SK-N-SH (cell line): ENCODE data around the gene MAP3K9. TPM values are rescaled to one million over a fixed set of nuclear protein-coding genes. Genes with fewer than 3 reads are reported as not detected.

Source experiments
- CTCF ChIA-PET: fragments of 300-600, 350-600 bp; formaldehyde crosslinking; extraction: SDS; loops from one replicate; lab custom pipeline; 2021; lab: Yijun Ruan, JAX
- POLR2A ChIA-PET: fragments of 350-600 bp; sonication (Branson Sonifier 250); formaldehyde crosslinking; extraction: SDS; loops from one replicate; lab custom pipeline; 2020; ENCODE audit warnings: antibody characterized with exemption, inconsistent platforms; lab: Yijun Ruan, JAX
- DNase-seq: peaks from one replicate; pipeline ENCODE4 v3.0.0; 2012
- H2AFZ ChIP-seq: fragments of 200-600 bp; sonication (generic); 2 replicates; pipeline ENCODE4 v1.8.1; 2016; ENCODE audit warnings: antibody characterized with exemption, mild to moderate bottlenecking, low read depth
- H3F3A ChIP-seq: fragments of 200-600 bp; sonication (generic); replicated peaks from 2 replicates; pipeline ENCODE3; 2016; ENCODE audit warnings: antibody characterized with exemption, mild to moderate bottlenecking; ENCODE audit not compliant: insufficient read depth
- H3K27ac ChIP-seq, 2 experiments: fragments of 200-500 bp in 1 of 2; fragments of 200-600 bp in 1 of 2; sonication (Bioruptor generic) in 1 of 2; sonication (generic), shearing (Covaris generic) in 1 of 2; 2 replicates each; pipeline versions ENCODE4 v1.5.1 to v1.6.1; 2014 to 2016; ENCODE audit warnings: low read depth in 2 of 2, inconsistent platforms in 1 of 2, low read length in 1 of 2, mild to moderate bottlenecking in 1 of 2, mixed read lengths in 1 of 2
- H3K27me3 ChIP-seq: fragments of 200-600 bp; sonication (generic), shearing (Covaris generic); 2 replicates; pipeline ENCODE4 v1.6.1; 2016; ENCODE audit warnings: mixed run types; ENCODE audit not compliant: insufficient read depth
- H3K36me3 ChIP-seq, 2 experiments: fragments of 200-500 bp in 1 of 2; fragments of 200-600 bp in 1 of 2; sonication (Bioruptor generic) in 1 of 2; sonication (generic) in 1 of 2; replicated peaks in 1 of 2; 2 replicates each; pipeline versions ENCODE3 to v1.5.1; 2014 to 2016; ENCODE audit warnings: low read length in 1 of 2, mild to moderate bottlenecking in 1 of 2; ENCODE audit not compliant: insufficient read depth in 2 of 2, control insufficient read depth in 1 of 2
- H3K4me1 ChIP-seq, 2 experiments: fragments of 200-500 bp in 1 of 2; fragments of 200-600 bp in 1 of 2; sonication (Bioruptor generic) in 1 of 2; sonication (generic), shearing (Covaris generic) in 1 of 2; 2 replicates each; pipeline versions ENCODE4 v1.5.1 to v1.6.1; 2014 to 2016; ENCODE audit warnings: low read depth in 1 of 2, low read length in 1 of 2, mixed run types in 1 of 2; ENCODE audit not compliant: insufficient read depth in 2 of 2, control insufficient read depth in 1 of 2
- H3K4me2 ChIP-seq: fragments of 200-600 bp; sonication (generic), shearing (Covaris generic); 2 replicates; pipeline ENCODE4 v1.6.1; 2017; ENCODE audit warnings: mixed run types
- H3K4me3 ChIP-seq, 2 experiments: fragments of 200-500 bp in 1 of 2; fragments of 200-600 bp in 1 of 2; sonication (Bioruptor generic) in 1 of 2; sonication (generic), shearing (Covaris generic) in 1 of 2; 2 replicates each; pipeline versions ENCODE4 v1.5.1 to v1.8.1; 2014 to 2016; ENCODE audit warnings: low read depth in 2 of 2, inconsistent platforms in 1 of 2, low read length in 1 of 2, mild to moderate bottlenecking in 1 of 2, mixed read lengths in 1 of 2, moderate library complexity in 1 of 2
- H3K79me2 ChIP-seq: fragments of 200-600 bp; sonication (generic); 2 replicates; pipeline ENCODE4 v1.8.1; 2017; ENCODE audit warnings: mild to moderate bottlenecking; ENCODE audit not compliant: insufficient read depth
- H3K9ac ChIP-seq: fragments of 200-600 bp; sonication (generic); 2 replicates; pipeline ENCODE4 v1.6.1; 2017; ENCODE audit warnings: mixed run types
- H3K9me2 ChIP-seq: fragments of 200-600 bp; sonication (generic); 2 replicates; pipeline ENCODE4 v1.6.1; 2017; ENCODE audit warnings: mixed run types
- H3K9me3 ChIP-seq: fragments of 200-600 bp; sonication (generic); 2 replicates; pipeline ENCODE4 v1.6.1; 2017; ENCODE audit warnings: mixed run types, mild to moderate bottlenecking, moderate library complexity
- H4K20me1 ChIP-seq: fragments of 200-600 bp; sonication (generic); 2 replicates; pipeline ENCODE4 v1.6.1; 2017; ENCODE audit warnings: mild to moderate bottlenecking, mixed run types; ENCODE audit not compliant: insufficient read depth
- CHD2 ChIP-seq: fragments of 150-350 bp; IDR thresholded peaks from 2 replicates; pipeline ENCODE4 v1.6.1; 2018; ENCODE audit warnings: low read length; ENCODE audit not compliant: partially characterized antibody
- ELF1 ChIP-seq: IDR thresholded peaks from 2 replicates; pipeline ENCODE4 v1.4.0; 2012
- EZH2phosphoT487 ChIP-seq: fragments of 200-600 bp; sonication (generic); IDR thresholded peaks from 2 replicates; pipeline ENCODE4 v1.6.1; 2017; ENCODE audit warnings: low read depth, mixed run types, mild to moderate bottlenecking, antibody characterized with exemption, moderate library complexity, borderline replicate concordance
- FOSL2 ChIP-seq: IDR thresholded peaks from 2 replicates; pipeline ENCODE4 v1.4.0; 2012; ENCODE audit warnings: low read depth, mild to moderate bottlenecking, moderate library complexity, borderline replicate concordance
- FOXJ3 ChIP-seq: sonication (generic); formaldehyde crosslinking; IDR thresholded peaks from 2 replicates; pipeline ENCODE4 v1.5.1; 2020; ENCODE audit warnings: mild to moderate bottlenecking, missing genetic modification reagents
- GATA2 ChIP-seq: sonication (generic); formaldehyde crosslinking; IDR thresholded peaks from 2 replicates; pipeline ENCODE4 v1.5.0; 2020; ENCODE audit warnings: mild to moderate bottlenecking, missing genetic modification reagents
- IRF3 ChIP-seq: fragments of 150-350 bp; IDR thresholded peaks from 2 replicates; pipeline ENCODE4 v1.6.1; 2016; ENCODE audit warnings: mild to moderate bottlenecking, low read depth, low read length
- JUND ChIP-seq: IDR thresholded peaks from 2 replicates; pipeline ENCODE4 v1.4.0; 2012
- MAX ChIP-seq: IDR thresholded peaks from 2 replicates; pipeline ENCODE4 v1.4.0; 2012; ENCODE audit warnings: low read depth
- MEF2A ChIP-seq: IDR thresholded peaks from 2 replicates; pipeline ENCODE4 v1.4.0; 2012; ENCODE audit warnings: low read depth, borderline replicate concordance
- NRF1 ChIP-seq: IDR thresholded peaks from 2 replicates; pipeline ENCODE4 v1.6.1; 2012; ENCODE audit warnings: low read depth, mild to moderate bottlenecking, low read length
- POLR2AphosphoS5 ChIP-seq: IDR thresholded peaks from 2 replicates; pipeline ENCODE4 v1.6.1; 2012; ENCODE audit warnings: low read depth, low read length
- RAD21 ChIP-seq: IDR thresholded peaks from 2 replicates; pipeline ENCODE4 v1.6.1; 2012; ENCODE audit warnings: mild to moderate bottlenecking, low read length
- REST ChIP-seq: IDR thresholded peaks from 2 replicates; pipeline ENCODE4 v1.6.1; 2012; ENCODE audit warnings: mild to moderate bottlenecking, low read depth, low read length, moderate library complexity
- RFX5 ChIP-seq: IDR thresholded peaks from 2 replicates; pipeline ENCODE4 v1.6.1; 2012; ENCODE audit warnings: mild to moderate bottlenecking, improper control_type of control experiment, low read length
- RXRA ChIP-seq: IDR thresholded peaks from 2 replicates; pipeline ENCODE4 v1.4.0; 2012; ENCODE audit warnings: low read depth, mild to moderate bottlenecking, borderline replicate concordance
- TCF12 ChIP-seq: IDR thresholded peaks from 2 replicates; pipeline ENCODE4 v1.4.0; 2012
- USF2 ChIP-seq: fragments of 150-350 bp; IDR thresholded peaks from 2 replicates; pipeline ENCODE4 v1.6.1; 2017; ENCODE audit warnings: antibody characterized with exemption, low read length, low read depth, borderline replicate concordance
- polyA plus RNA-seq, 3 experiments: library from polyadenylated mRNA; depleted of rRNA; stranded (reverse); fragments of >200 nt; gene quantifications; 2 replicates each; pipeline ENCODE4 v1.2.3, GENCODE V29; 2012
- TF ChIP-seq, protein P1 (sequence below): IDR thresholded peaks from 2 replicates; pipeline ENCODE4 v1.4.0; 2012; ENCODE audit warnings: low read depth, borderline replicate concordance

MAP3K9 gene
- polyA plus RNA-seq, 1 of the 3 experiments (the other 2 are of a cell fraction) = 2.0 TPM

DNA sequence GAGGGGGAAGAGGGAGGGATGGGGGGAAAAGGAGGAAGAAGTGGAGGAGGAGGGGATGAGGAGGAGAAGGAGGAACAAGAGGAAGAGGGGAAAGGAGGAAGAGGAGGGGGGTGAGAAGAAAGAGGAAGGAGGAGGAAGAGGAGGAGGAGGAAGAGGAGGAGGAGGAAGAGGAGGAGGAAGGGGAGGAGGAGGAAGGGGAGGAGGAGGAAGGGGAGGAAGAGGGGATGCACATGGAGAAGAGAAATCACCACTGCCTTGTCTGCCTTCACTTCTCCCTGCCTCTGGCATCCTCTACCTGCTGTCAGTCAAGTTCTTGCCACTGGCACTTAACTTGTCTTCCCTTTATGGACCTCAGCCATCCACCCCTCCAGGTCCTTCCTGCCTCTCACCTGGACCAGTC lies 107.7 kb downstream of the MAP3K9 start:
- H3K79me2 ChIP-seq = no peaks in the 10 kb centered on the region
- H3K36me3 ChIP-seq = no peaks in the 10 kb centered on the region
- H3K9ac ChIP-seq = no peak overlapping the region
- peaks cover 0 to 5% of the 10 kb centered on the region in 2 experiments; a peak in 2 of 4 replicates for H3K4me1 ChIP-seq
- no peaks in the 10 kb centered on the region for H3K9me2 ChIP-seq
- DNase-seq = no peak
- ChIA-PET POLR2A (no interaction called here), CTCF (interaction anchor here (1.2 to 1.4 kb wide), 2 partner anchors 11 to 14 kb away, joined by 3 read pairs; no protein-coding TSS in a partner anchor)
- no peaks in the 10 kb centered on the region for H3F3A ChIP-seq
- no peaks in the 10 kb centered on the region for H4K20me1 ChIP-seq
- H2AFZ ChIP-seq = no peak overlapping the region
- peaks cover 4% of the 10 kb centered on the region; the same call in 1 of the 2 replicates for H3K27me3 ChIP-seq
- H3K4me3 ChIP-seq = no peak overlapping the region
- H3K4me2 ChIP-seq = no peak overlapping the region
- no peaks in the 10 kb centered on the region for H3K9me3 ChIP-seq
- no peak overlapping the region for H3K27ac ChIP-seq
- TF ChIP-seq USF2 = no peak
- no peak for TF ChIP-seq MAX
- no peak for TF ChIP-seq FOSL2
- TF ChIP-seq RXRA = no peak
- TF ChIP-seq EZH2phosphoT487 = no peak
- TF ChIP-seq TCF12 = no peak
- no peak for TF ChIP-seq REST
- TF ChIP-seq, protein P1, sequence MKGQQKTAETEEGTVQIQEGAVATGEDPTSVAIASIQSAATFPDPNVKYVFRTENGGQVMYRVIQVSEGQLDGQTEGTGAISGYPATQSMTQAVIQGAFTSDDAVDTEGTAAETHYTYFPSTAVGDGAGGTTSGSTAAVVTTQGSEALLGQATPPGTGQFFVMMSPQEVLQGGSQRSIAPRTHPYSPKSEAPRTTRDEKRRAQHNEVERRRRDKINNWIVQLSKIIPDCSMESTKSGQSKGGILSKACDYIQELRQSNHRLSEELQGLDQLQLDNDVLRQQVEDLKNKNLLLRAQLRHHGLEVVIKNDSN = no peak
- TF ChIP-seq POLR2AphosphoS5 = no peak
- TF ChIP-seq NRF1 = no peak
- TF ChIP-seq MEF2A = no peak
- TF ChIP-seq GATA2 (CRISPR knock-in tag) = no peak
- TF ChIP-seq CHD2 = no peak
- no peak for TF ChIP-seq FOXJ3 (CRISPR knock-in tag)
- TF ChIP-seq ELF1 = no peak
- TF ChIP-seq RFX5 = no peak
- no peak for TF ChIP-seq RAD21
- TF ChIP-seq JUND = no peak
- TF ChIP-seq IRF3 = no peak
